GM18951 (cell line): ENCODE data around the gene KCND3.
"Not testable (repeated sequence)": the region's sequence is repeated elsewhere in the genome, so short reads cannot be mapped to it uniquely, and the experiment has no call there.

Experiments
- POLR2A ChIP-seq: IDR thresholded peaks from 4 replicates; pipeline ENCODE4 v1.6.1; 2011; ENCODE audit warnings: mild to moderate bottlenecking; ENCODE audit not compliant: insufficient read length, insufficient read depth; ENCODE audit errors: extremely low read depth
- in situ Hi-C: fragments of 300-500 bp; cut with MboI; formaldehyde crosslinking; loops from one replicate; pipeline ENCODE4 v1.12.0; 2022; ENCODE audit warnings: low sequenced_read_pairs, mixed read lengths, inconsistent platforms; ENCODE audit not compliant: unreplicated experiment

Gene KCND3

DNA sequence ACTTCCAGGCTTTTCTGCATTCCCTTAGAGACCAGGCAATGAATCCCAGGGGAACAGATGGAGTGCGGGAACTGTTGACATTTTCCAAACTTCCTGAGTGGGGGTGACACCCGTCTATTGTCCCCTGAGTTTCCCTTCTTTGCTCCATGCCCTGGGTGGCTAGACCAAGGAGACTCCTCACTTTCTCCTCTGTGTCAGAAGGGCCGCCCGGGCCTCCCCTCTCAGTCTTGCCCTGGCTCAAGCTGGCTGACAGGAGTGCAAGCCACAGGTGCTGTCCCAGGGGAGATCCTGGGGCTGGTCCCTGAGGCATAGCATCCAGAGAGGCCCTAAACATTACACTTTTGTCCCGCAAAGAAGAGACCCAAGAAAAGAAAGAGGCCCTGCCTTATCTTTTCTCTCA, 170.9 kb downstream of the KCND3 start:
- in situ Hi-C loops: no loop called here
- no peak for TF ChIP-seq POLR2A

DNA sequence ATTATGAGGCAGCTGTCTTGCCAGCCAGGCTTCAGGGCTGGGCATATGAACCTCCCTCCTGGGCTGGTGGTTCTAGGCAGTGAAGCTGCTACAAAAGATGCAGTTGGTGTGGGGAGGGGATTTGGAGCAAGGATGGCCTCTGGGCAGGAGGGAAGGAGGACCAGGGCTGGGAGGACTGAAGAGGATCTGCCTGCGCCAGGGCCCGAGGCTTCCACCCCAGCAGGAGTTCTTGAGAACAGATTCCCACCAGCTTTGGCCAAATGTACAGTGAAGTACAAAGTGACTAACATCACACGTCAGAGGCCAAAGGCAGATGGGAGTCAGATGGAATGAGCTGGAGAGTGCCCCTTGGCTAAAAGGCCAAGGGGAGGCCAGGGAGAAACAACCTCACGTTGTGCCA, 171.4 kb downstream of the KCND3 start:
- in situ Hi-C loops: no loop called here
- no peak for TF ChIP-seq POLR2A

GRCh38 chr1:111814642-111815041, 174.8 kb downstream of the KCND3 start:
- in situ Hi-C loops: no loop called here
- no peak for TF ChIP-seq POLR2A

- in situ Hi-C loops: no loop called here
Observed at GRCh38 chr1:111814305-111814628, 175.2 kb downstream of the KCND3 start.

DNA sequence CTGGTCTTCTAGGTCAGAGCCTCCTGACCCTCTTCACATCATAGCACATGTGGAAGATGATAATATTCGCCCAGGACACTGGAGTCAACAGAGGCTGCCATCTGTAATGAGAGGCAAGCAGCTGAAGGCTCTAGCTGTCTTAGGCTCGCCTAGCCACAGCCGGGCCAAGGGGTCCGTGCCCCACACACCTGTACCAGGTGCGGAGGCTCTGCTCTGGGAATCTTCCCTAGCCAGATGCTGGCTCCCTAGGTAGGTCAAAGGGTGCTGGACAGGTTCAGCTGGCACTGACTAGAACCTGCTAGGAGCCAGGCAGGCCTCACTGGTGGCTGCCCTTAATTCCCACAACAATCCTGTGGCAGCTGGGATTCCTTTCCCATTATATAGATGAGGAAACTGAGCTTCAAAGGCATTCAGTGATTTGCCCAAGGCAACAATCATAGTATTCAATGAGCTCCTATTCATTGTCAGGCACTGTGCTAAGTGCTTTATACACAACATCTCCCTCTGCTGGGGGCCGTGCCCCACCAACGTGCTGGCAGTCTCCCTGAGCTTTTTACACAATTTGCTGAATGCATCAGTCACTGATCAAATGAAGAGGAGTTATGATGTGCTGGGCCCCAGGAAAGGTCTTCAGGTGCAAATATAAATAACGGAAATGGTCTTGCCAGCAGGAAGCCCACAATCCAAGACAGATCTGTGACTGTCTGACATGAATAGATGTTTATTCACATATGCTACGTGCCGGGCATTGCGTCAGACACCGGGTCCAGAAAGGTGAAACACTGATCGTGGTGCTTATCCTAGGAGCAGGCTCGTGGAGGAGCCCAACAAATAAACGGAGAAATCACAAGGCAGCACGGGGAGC, 175.8 kb downstream of the KCND3 start:
- TF ChIP-seq POLR2A: no peak
- in situ Hi-C loops: no loop called here

More at GRCh38 chr1:111814305-111814628, 175.2 kb downstream of the KCND3 start:
- TF ChIP-seq POLR2A: no peak

- no peak for TF ChIP-seq POLR2A
- in situ Hi-C loops: no loop called here
Observed at GRCh38 chr1:111812306-111812705, 177.2 kb downstream of the KCND3 start.

DNA sequence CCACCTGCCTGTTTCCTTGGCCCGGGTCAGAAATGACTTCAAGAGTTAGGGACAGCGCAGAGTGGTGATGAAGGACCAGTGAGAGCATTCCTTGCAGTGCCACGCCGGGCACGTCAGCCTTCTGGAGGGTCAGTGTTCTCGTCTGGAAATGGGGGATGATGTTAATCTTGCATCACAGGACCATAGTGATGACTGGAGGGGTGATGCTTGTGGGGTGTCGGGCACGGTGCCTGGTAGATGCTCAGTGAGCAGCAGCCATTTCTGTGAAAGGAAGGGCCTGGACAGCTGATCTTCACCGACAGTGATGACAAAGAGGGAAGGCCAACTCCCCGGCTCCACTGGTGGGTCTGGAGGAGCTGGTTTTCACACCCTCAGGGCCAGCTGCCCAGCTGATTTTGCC, 177.6 kb downstream of the KCND3 start:
- TF ChIP-seq POLR2A: no peak
- in situ Hi-C loops: no loop called here

DNA sequence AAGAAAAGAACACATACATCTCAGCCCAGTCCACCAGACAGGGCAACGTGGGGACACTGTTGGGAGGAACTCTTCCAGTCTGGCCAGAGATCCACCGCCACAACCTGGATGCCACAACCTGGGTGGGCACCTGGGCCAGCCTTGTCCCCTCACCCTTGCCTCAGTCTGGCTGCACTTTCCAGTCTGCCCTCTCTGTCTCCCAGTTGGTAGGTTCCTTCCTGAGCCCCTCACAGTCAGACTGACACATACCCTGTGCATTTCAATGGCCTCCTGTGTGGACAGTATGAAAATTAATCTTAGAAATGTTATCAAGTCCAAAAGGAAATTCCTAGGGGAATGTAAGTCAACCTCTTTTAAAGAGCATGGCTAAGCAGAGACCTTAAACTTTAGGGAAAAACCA, 184.2 kb downstream of the KCND3 start:
- in situ Hi-C loops: no loop called here
- TF ChIP-seq POLR2A: no peak

DNA sequence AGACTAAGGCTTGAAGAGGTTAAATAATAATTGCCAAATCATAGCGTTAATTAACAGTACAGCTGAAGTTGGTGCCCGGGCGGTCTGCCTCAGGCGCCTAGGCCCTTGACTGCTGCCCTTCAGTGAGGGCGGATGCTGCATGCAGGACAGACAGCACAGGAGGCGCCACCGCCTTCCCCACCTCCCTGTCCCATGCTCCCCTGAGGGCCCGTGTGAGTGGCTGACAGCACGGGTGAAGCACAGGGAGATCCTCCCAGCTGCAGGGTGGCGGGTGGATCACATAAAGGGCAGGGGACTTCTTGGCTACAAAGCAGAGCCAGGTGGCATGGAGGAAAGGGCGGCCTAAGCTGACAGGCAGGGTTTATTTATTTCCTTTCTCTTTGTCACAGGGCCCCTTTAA, 184.7 kb downstream of the KCND3 start:
- in situ Hi-C loops: no loop called here
- no peak for TF ChIP-seq POLR2A

DNA sequence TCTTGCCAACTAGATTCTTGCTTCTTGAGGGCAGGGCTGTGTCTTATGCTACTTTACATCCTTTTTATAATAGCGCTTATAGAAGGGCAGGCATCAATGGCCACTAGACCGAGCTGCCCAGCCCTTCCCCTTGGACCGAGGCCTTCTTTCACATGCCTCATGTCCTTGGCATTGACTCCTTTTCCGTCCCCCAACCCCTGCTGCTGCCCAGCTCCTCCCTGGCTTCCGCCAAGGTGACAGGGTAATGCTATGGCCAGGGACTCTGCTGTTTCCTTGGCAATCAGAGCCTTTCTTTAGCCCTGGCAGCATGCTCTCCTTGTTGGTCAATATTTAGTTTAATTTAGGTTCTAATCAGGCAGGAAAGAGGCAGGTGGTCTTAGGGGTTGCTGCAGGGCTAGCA, 185.5 kb downstream of the KCND3 start:
- TF ChIP-seq POLR2A: no peak

DNA sequence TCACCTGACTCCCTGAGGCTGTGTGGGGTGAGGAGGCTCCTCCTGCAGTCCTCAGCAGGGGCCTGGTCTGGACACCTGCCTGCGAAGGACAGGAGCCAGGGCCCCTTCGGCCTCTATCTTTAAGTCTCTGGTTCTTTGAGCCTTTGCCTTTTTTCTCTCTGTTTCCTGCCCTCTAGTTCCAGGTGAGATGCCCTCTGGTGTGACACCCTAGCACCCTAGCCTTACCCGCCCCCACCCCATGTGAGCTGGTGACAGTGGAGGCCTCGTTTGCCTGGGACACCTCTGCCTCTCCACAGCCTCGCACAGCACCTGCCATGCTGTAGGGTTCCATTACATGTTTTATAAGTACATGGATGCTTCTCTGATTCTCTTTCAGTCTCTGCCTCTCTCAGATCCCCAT, 186.5 kb downstream of the KCND3 start:
- in situ Hi-C loops: no loop called here
- TF ChIP-seq POLR2A: no peak

More for the DNA sequence above, 185.5 kb downstream of the KCND3 start:
- in situ Hi-C loops: no loop called here

DNA sequence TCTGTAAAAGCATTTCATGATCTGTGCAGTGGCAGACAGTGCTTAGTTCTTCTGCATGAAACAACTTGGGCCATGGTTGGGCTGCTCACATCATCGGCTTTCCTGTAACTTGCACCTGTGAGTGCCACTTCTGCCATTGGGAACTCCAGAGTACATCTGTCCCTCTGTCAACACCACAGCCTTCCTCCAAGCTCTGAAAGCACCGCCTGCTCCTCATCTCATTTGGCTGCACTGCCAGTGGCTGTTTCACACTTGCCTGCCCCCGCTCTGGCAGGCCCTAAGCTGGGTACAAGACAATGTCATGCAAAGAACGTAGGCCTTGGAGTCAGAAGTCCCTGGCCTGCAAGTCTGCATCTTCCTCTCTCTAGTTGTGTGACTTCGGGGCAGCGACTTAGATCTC, 187.4 kb downstream of the KCND3 start:
- TF ChIP-seq POLR2A: no peak
- in situ Hi-C loops: no loop called here

- in situ Hi-C loops: no loop called here
- TF ChIP-seq POLR2A: no peak
Observed at GRCh38 chr1:111801071-111801850, 188.2 kb downstream of the KCND3 start.

DNA sequence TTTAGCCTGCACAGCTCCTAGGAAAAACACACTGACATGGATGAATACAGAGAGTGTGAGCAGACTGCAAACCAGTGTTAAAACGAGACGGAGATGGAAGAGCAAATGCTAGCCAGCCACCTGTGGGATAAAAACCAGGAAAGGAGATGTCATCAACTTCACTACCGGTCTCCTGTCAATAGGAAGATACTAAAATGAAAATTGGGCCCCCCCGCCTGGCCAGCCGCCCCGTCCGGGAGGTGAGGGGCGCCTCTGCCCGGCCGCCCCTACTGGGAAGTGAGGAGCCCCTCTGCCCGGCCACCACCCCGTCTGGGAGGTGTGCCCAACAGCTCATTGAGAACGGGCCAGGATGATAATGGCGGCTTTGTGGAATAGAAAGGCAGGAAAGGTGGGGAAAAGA, 189.7 kb downstream of the KCND3 start:
- in situ Hi-C loops: not testable (repeated sequence)

DNA sequence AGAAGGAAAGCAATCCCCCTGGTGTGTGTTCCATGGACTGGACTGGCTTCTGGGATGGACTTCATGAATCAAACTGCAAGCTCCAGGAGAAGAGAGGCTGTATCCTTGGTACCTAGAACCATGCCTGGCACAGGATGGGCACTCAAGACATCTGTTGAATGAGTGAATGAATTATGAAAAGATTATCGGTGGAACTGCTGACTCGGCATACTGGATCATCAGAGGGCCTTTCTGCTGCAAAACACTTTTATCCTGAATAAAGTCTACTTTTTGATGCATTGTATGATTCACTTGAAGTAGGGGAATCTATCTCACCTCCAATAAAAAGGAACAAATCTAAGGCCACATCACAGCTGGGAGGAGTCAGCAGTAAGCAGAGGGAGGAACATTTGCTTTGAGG, 190.9 kb downstream of the KCND3 start:
- no peak for TF ChIP-seq POLR2A
- in situ Hi-C loops: no loop called here

DNA sequence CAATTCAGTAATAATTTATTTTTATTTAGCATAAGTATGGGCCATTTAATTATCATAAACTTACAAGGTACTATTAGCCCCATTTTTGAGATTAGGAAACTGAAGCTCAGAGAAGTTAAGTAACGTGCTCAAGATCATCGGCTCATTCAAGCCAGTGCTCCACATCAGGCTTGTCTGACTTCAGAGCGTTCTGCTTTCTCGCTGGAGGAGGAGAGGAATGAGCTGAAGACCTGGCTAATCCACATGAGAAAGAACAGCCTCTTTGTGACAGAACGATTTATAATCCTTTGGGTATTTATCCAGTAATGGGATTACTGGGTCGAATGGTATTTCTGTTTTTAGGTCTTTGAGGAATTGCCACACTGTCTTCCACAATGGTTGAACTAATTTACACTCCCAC, 194.1 kb downstream of the KCND3 start:
- no peak for TF ChIP-seq POLR2A
- in situ Hi-C loops: no loop called here
